Endothelial cell of umbilical vein (primary cell): Measurements from ENCODE around the gene FLVCR2. TPM values are rescaled to one million over a fixed set of nuclear protein-coding genes. Genes with fewer than 3 reads are reported as not detected.

Source experiments
- BruUV-seq: library from RNA; stranded (reverse); fragments of 400-500 nt; replicated peaks from 2 replicates; lab custom pipeline; 2021; lab: Mats Ljungman, UMichigan
- CTCF ChIA-PET: fragments of 300-600, 350-600 bp; sonication (Branson Sonifier 250); formaldehyde crosslinking; loops from one replicate; lab custom pipeline; 2021; ENCODE audit warnings: antibody characterized with exemption, inconsistent platforms; lab: Charles Lee
- POLR2A ChIA-PET: fragments of 300-600, 350-600 bp; sonication (Branson Sonifier 250); formaldehyde crosslinking; loops from one replicate; lab custom pipeline; 2021; ENCODE audit warnings: antibody characterized with exemption, inconsistent platforms; lab: Charles Lee
- DNase-seq: peaks from one replicate; pipeline ENCODE4 v3.0.0-alpha.2; 2011; ENCODE audit warnings: low read depth, low spot score
- FAIRE-seq: peaks from 2 replicates; lab custom pipeline; 2011; peaks lifted over from hg19 to GRCh38; lab: Jason Lieb, UNC
- H2AFZ ChIP-seq: 2 replicates; pipeline ENCODE4 v1.6.0; 2012; ENCODE audit warnings: low read depth, low read length, control low read depth, inconsistent platforms
- H3K27ac ChIP-seq: 2 replicates; pipeline ENCODE4 v1.5.1; 2011; ENCODE audit warnings: low read depth, mild to moderate bottlenecking, control low read depth, low read length, moderate library complexity; ENCODE audit not compliant: insufficient read depth
- H3K27me3 ChIP-seq, 2 experiments: 2 replicates each; pipeline versions ENCODE4 v1.6.0 to v1.6.1; 2011; ENCODE audit warnings: low read length in 2 of 2, mixed read lengths in 1 of 2; ENCODE audit not compliant: control insufficient read depth in 2 of 2, insufficient read depth in 2 of 2
- H3K36me3 ChIP-seq, 2 experiments: 2 replicates in 1 of 2; 3 replicates in 1 of 2; pipeline ENCODE4 v1.5.1; 2011; ENCODE audit warnings: low read length in 2 of 2, mild to moderate bottlenecking in 1 of 2, moderate library complexity in 1 of 2; ENCODE audit not compliant: control insufficient read depth in 2 of 2, insufficient read depth in 2 of 2; ENCODE audit errors: extremely low read depth in 1 of 2
- H3K4me1 ChIP-seq: 3 replicates; pipeline ENCODE4 v1.5.1; 2011; ENCODE audit warnings: mild to moderate bottlenecking, low read length; ENCODE audit not compliant: control insufficient read depth, insufficient read depth; ENCODE audit errors: extremely low read depth
- H3K4me2 ChIP-seq: 2 replicates; pipeline ENCODE4 v1.6.1; 2011; ENCODE audit warnings: low read length, control low read depth, mixed read lengths; ENCODE audit not compliant: insufficient read depth
- H3K4me3 ChIP-seq, 3 experiments: fragments of 200-600 bp in 1 of 3; sonication (generic), shearing (Covaris generic) in 1 of 3; replicated peaks in 1 of 3; 2 replicates each; pipeline ENCODE4 v1.5.1; 2011 to 2016; ENCODE audit warnings: control low read depth in 3 of 3, low read length in 3 of 3, mild to moderate bottlenecking in 2 of 3, inconsistent platforms in 1 of 3, low read depth in 1 of 3, moderate library complexity in 1 of 3; ENCODE audit not compliant: insufficient read depth in 1 of 3
- H3K79me2 ChIP-seq: 2 replicates; pipeline ENCODE4 v1.6.0; 2012; ENCODE audit warnings: low read length, inconsistent platforms; ENCODE audit not compliant: control insufficient read depth, insufficient read depth
- H3K9ac ChIP-seq: replicated peaks from 2 replicates; pipeline ENCODE3; 2011; ENCODE audit warnings: low read length, control low read depth; ENCODE audit not compliant: insufficient read depth; ENCODE audit errors: extremely low read depth
- H3K9me1 ChIP-seq: replicated peaks from 3 replicates; pipeline ENCODE4 v1.6.0; 2011; ENCODE audit warnings: mild to moderate bottlenecking, low read length; ENCODE audit not compliant: control insufficient read depth, insufficient read depth; ENCODE audit errors: extremely low read depth
- H3K9me3 ChIP-seq: replicated peaks from 2 replicates; pipeline ENCODE4 v1.5.1; 2012; ENCODE audit warnings: low read length, inconsistent platforms; ENCODE audit not compliant: control insufficient read depth, insufficient read depth
- H4K20me1 ChIP-seq: replicated peaks from 2 replicates; pipeline ENCODE3; 2011; ENCODE audit warnings: mild to moderate bottlenecking, low read length; ENCODE audit not compliant: control insufficient read depth, insufficient read depth; ENCODE audit errors: extremely low read depth
- FOS ChIP-seq: IDR thresholded peaks from 2 replicates; pipeline ENCODE4 v1.6.1; 2011; ENCODE audit warnings: mild to moderate bottlenecking, low read length, moderate library complexity, borderline replicate concordance; ENCODE audit not compliant: insufficient read depth
- GATA2 ChIP-seq: IDR thresholded peaks from 2 replicates; pipeline ENCODE4 v1.7.0; 2011; ENCODE audit warnings: low read depth, mild to moderate bottlenecking, moderate library complexity, mixed read lengths, low read length; ENCODE audit not compliant: insufficient read length, insufficient read depth
- JUN ChIP-seq: IDR thresholded peaks from 2 replicates; pipeline ENCODE4 v1.6.1; 2011; ENCODE audit warnings: borderline replicate concordance, low read depth; ENCODE audit not compliant: insufficient read length, insufficient read depth
- MYC ChIP-seq: IDR thresholded peaks from one replicate; pipeline ENCODE4 v1.6.1; 2011; ENCODE audit warnings: mild to moderate bottlenecking, low read depth, low read length
- POLR2A ChIP-seq: IDR thresholded peaks from 2 replicates; pipeline ENCODE4 v1.6.1; 2012; ENCODE audit warnings: low read depth, mild to moderate bottlenecking, control low read depth, low read length
- POLR2AphosphoS5 ChIP-seq: IDR thresholded peaks from 2 replicates; pipeline ENCODE4 v1.6.1; 2012; ENCODE audit warnings: low read depth, mild to moderate bottlenecking, control low read depth, low read length, moderate library complexity; ENCODE audit not compliant: insufficient read depth
- dilution Hi-C: fragments of 300-500 bp; cut with MboI; formaldehyde crosslinking; loops from one replicate; pipeline ENCODE4 v1.15.0; 2019; ENCODE audit warnings: low sequenced_read_pairs; ENCODE audit not compliant: extremely low pct_ligation_motif_present
- intact Hi-C: fragments of 100-400 bp; cut with micrococcal nuclease; formaldehyde crosslinking; loops from one replicate; pipeline ENCODE4 v1.10.0; 2022
- polyA plus RNA-seq, 4 experiments: library from polyadenylated mRNA; depleted of rRNA in 3 of 4; stranded (reverse) in 3 of 4; unstranded in 1 of 4; fragments of >200 nt; gene quantifications; 2 replicates each; pipeline versions ENCODE4 v1.2.1 to v1.2.3, GENCODE V29; 2011 to 2012; ENCODE audit warnings: missing spikeins in 1 of 4
- total RNA-seq: library from RNA; stranded (reverse); gene quantifications from 2 replicates; pipeline ENCODE4 v1.2.3, GENCODE V29; 2021
- TF ChIP-seq, protein P1 (sequence below), 2 donors: IDR thresholded peaks; 1 replicate in 1 of 2; 2 replicates in 1 of 2; pipeline ENCODE4 v1.5.1; 2011; ENCODE audit warnings: low read length in 2 of 2, mild to moderate bottlenecking in 2 of 2, moderate library complexity in 2 of 2, control low read depth in 1 of 2, inconsistent platforms in 1 of 2, low read depth in 1 of 2; ENCODE audit not compliant: insufficient read depth in 1 of 2; ENCODE audit errors: extremely low read depth in 1 of 2
- TF ChIP-seq, protein P2 (sequence below): IDR thresholded peaks from 2 replicates; pipeline ENCODE4 v1.6.1; 2011; ENCODE audit not compliant: insufficient read depth, insufficient read length

The FLVCR2 gene
- total and polyA plus RNA-seq, 2 donors (not counting 3 experiments of a cell fraction or from before 2014, with no cell fraction given), result 1.4 to 4.9 TPM

DNA sequence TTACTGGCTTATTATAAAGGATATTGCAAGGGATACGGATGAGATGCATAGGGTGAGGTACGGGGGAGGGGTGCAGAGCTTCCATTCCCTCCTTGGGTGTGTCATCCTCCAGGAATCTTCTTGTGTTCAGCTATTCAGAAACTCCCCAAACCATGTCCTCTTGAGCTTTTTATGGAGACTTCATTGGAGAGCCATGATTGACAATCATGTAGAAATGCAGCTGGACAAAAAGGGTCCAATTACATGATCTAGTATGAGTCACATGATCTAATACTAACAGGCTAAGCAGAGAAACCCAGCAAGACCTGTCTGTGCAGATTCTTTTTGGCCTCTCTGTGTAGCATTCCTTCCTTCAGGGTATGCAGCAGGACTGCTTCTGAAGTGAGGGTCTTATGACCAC, 23.9 kb upstream of the FLVCR2 start:
- H3K9me3 ChIP-seq, result no peaks in the 10 kb centered on the region
- H3K4me3 ChIP-seq, result no peak overlapping the region
- ChIA-PET POLR2A (no interaction called here), CTCF (interaction anchor here (1.1 kb wide), 1 partner anchor 65 kb away, joined by 3 read pairs; no protein-coding TSS in a partner anchor)
- no peak overlapping the region for H2AFZ ChIP-seq
- BruUV-seq, result no TSS peak
- dilution Hi-C loops (no loop called here), intact Hi-C loops (no loop called here)
- FAIRE-seq, result no peak
- no peak overlapping the region for H3K4me2 ChIP-seq
- DNase-seq, result no peak
- no peaks in the 10 kb centered on the region for H3K36me3 ChIP-seq
- no peaks in the 10 kb centered on the region for H4K20me1 ChIP-seq
- H3K27me3 ChIP-seq, result peaks cover 7 to 14% of the 10 kb centered on the region in 2 experiments
- no peaks in the 10 kb centered on the region for H3K79me2 ChIP-seq
- H3K9me1 ChIP-seq, result no peaks in the 10 kb centered on the region
- H3K4me1 ChIP-seq, result no peaks in the 10 kb centered on the region
- H3K27ac ChIP-seq, result no peak overlapping the region
- H3K9ac ChIP-seq, result no peak overlapping the region
- TF ChIP-seq MYC, result no peak
- no peak for TF ChIP-seq POLR2A
- TF ChIP-seq, protein P1, sequence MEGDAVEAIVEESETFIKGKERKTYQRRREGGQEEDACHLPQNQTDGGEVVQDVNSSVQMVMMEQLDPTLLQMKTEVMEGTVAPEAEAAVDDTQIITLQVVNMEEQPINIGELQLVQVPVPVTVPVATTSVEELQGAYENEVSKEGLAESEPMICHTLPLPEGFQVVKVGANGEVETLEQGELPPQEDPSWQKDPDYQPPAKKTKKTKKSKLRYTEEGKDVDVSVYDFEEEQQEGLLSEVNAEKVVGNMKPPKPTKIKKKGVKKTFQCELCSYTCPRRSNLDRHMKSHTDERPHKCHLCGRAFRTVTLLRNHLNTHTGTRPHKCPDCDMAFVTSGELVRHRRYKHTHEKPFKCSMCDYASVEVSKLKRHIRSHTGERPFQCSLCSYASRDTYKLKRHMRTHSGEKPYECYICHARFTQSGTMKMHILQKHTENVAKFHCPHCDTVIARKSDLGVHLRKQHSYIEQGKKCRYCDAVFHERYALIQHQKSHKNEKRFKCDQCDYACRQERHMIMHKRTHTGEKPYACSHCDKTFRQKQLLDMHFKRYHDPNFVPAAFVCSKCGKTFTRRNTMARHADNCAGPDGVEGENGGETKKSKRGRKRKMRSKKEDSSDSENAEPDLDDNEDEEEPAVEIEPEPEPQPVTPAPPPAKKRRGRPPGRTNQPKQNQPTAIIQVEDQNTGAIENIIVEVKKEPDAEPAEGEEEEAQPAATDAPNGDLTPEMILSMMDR (IDR thresholded peaks at IDR 0.05; ENCODE audit: extremely low read depth in 1 of 2, insufficient read depth in 1 of 2, low read depth in 1 of 2, low read length in 2 of 2), result no peak
- TF ChIP-seq POLR2AphosphoS5, result no peak
- no peak for TF ChIP-seq JUN
- TF ChIP-seq GATA2, result no peak
- TF ChIP-seq FOS, result no peak
- TF ChIP-seq, protein P2, sequence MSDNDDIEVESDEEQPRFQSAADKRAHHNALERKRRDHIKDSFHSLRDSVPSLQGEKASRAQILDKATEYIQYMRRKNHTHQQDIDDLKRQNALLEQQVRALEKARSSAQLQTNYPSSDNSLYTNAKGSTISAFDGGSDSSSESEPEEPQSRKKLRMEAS, result no peak
